IPS-20b (cell line): ENCODE data around the gene KBTBD8.

Source experiments
- H3K27ac ChIP-seq: one replicate; pipeline ENCODE4 v1.5.1; 2013; ENCODE audit warnings: low read length
- H3K27me3 ChIP-seq: 2 replicates; pipeline ENCODE4 v1.6.1; 2013; ENCODE audit warnings: mild to moderate bottlenecking, low read length, inconsistent platforms; ENCODE audit not compliant: insufficient read depth
- H3K36me3 ChIP-seq: 2 replicates; pipeline ENCODE4 v1.6.1; 2013; ENCODE audit warnings: low read depth, mild to moderate bottlenecking, inconsistent platforms, low read length, moderate library complexity; ENCODE audit not compliant: insufficient read depth
- H3K4me1 ChIP-seq: 2 replicates; pipeline ENCODE4 v1.6.1; 2013; ENCODE audit warnings: mild to moderate bottlenecking, control low read depth, inconsistent platforms, low read length, moderate library complexity; ENCODE audit not compliant: insufficient read depth
- H3K4me3 ChIP-seq: 2 replicates; pipeline ENCODE4 v1.5.1; 2013; ENCODE audit warnings: mild to moderate bottlenecking, low read length, inconsistent platforms
- H3K9ac ChIP-seq: 2 replicates; pipeline ENCODE4 v1.6.1; 2013; ENCODE audit warnings: low read depth, mild to moderate bottlenecking, inconsistent platforms, low read length, moderate library complexity
- H3K9me3 ChIP-seq: 2 replicates; pipeline ENCODE4 v1.6.1; 2013; ENCODE audit warnings: mild to moderate bottlenecking, low read depth, low read length, inconsistent platforms; ENCODE audit not compliant: insufficient read depth

KBTBD8 gene

DNA sequence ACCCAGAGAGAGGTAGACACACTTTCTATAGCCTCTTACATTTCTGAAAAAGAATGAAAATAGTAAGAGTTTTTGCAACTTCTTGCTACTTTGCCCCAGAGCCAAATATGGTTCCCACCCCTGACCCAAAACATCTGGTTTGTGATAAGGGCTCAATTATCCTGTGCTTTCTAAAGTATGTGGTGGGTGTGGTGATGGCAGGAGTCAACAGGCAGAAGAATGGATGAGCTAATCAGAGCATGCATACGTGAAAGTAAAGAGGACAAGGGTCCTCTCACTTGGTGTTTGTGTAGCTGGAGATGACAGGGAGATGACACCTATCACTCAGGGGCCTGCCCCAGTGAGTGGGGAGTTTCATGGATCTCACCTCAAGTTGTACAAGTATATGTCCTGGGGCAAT, 19.1 kb downstream of the KBTBD8 start:
- Histone ChIP-seq H3K4me3 (no peak overlapping the region), H3K4me1 (peaks cover 11% of the 10 kb centered on the region), H3K36me3 (no peaks in the 10 kb centered on the region), H3K27ac (no peak overlapping the region), H3K27me3 (no peaks in the 10 kb centered on the region), H3K9me3 (no peaks in the 10 kb centered on the region), H3K9ac (no peak overlapping the region)

GRCh38 chr3:67018105-67018788, 20.1 kb downstream of the KBTBD8 start:
- no peak overlapping the region for H3K9ac ChIP-seq
- no peak overlapping the region for H3K27ac ChIP-seq
- no peaks in the 10 kb centered on the region for H3K9me3 ChIP-seq
- no peaks in the 10 kb centered on the region for H3K36me3 ChIP-seq
- peaks cover 11% of the 10 kb centered on the region for H3K4me1 ChIP-seq
- no peaks in the 10 kb centered on the region for H3K27me3 ChIP-seq
- H3K4me3 ChIP-seq = no peak overlapping the region

GRCh38 chr3:67018789-67019526, 20.9 kb downstream of the KBTBD8 start:
- H3K36me3 ChIP-seq = no peaks in the 10 kb centered on the region
- no peak overlapping the region for H3K4me3 ChIP-seq
- no peak overlapping the region for H3K27ac ChIP-seq
- H3K27me3 ChIP-seq = no peaks in the 10 kb centered on the region
- no peaks in the 10 kb centered on the region for H3K9me3 ChIP-seq
- peaks cover 11% of the 10 kb centered on the region for H3K4me1 ChIP-seq
- no peak overlapping the region for H3K9ac ChIP-seq

DNA sequence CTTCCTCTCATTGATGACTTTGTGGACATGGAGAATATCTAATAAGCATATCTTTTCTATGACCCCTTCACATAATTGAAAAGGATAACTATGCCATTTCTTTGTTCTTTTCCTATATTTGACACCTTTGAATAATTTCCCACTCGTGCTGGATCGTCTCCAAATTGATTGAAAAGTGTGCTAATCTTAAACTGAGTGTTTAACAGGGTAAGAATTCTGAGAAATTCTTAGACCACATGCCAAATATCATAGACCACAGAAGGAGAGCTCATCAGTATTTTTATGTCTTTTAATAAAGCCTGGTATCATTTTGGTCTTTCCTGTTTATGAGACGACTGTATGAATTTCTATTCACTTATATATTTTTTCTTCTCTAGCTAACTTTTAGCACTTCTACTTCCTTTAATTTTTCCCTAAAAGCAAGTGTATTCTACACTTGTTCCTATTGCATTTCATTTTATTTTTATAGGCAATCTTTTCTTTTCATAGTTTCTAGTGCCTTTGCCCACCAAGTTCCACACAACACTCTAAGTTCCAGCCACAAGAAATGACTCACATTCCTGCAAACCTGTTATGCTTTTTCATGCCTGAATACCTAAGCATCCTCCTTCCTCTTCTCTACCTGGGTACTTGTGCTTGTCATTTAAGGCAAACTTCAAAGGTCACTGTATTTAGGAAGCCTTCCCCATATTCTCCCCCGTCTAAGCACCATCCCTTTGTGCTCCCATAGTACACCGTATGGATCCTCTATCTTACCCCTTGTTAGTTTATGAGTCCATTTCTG, 30.1 kb downstream of the KBTBD8 start:
- Histone ChIP-seq H3K4me1 (no peaks in the 10 kb centered on the region), H3K27me3 (no peaks in the 10 kb centered on the region), H3K9me3 (no peaks in the 10 kb centered on the region), H3K9ac (no peak overlapping the region), H3K36me3 (no peaks in the 10 kb centered on the region), H3K4me3 (no peak overlapping the region), H3K27ac (no peak overlapping the region)

GRCh38 chr3:67030785-67031740, 33.0 kb downstream of the KBTBD8 start:
- Histone ChIP-seq H3K27ac (no peak overlapping the region), H3K4me1 (no peaks in the 10 kb centered on the region)

GRCh38 chr3:67031986-67032385, 33.9 kb downstream of the KBTBD8 start:
- no peak overlapping the region for H3K27ac ChIP-seq
- H3K4me1 ChIP-seq = no peaks in the 10 kb centered on the region
- H3K9me3 ChIP-seq = no peaks in the 10 kb centered on the region
- H3K36me3 ChIP-seq = no peaks in the 10 kb centered on the region
- no peak overlapping the region for H3K9ac ChIP-seq
- no peaks in the 10 kb centered on the region for H3K27me3 ChIP-seq
- H3K4me3 ChIP-seq = no peak overlapping the region

More at GRCh38 chr3:67030785-67031740, 33.0 kb downstream of the KBTBD8 start:
- no peaks in the 10 kb centered on the region for H3K9me3 ChIP-seq
- H3K36me3 ChIP-seq = no peaks in the 10 kb centered on the region
- no peaks in the 10 kb centered on the region for H3K27me3 ChIP-seq
- H3K9ac ChIP-seq = no peak overlapping the region
- H3K4me3 ChIP-seq = no peak overlapping the region

DNA sequence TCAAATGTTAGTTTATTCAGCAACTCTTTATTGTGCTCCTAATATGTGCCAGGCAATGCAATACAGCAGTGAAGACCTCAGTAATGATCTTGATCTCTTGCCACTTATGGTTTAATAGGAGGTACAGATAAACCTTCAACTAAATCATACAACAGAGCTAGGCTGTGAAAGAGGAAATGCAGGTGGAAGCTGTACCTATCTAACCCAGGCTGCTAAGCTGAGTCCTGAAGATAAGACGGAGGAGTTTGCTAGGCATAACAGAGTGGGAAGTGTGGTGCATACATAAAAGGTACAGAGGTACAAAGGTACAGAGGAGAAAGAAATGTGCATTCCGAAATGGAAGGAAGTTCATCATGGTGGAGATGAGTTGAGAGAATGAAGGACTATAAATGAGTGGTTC, 35.0 kb downstream of the KBTBD8 start:
- no peaks in the 10 kb centered on the region for H3K27me3 ChIP-seq
- H3K4me1 ChIP-seq = no peaks in the 10 kb centered on the region
- H3K27ac ChIP-seq = no peak overlapping the region
- no peaks in the 10 kb centered on the region for H3K9me3 ChIP-seq
- H3K36me3 ChIP-seq = no peaks in the 10 kb centered on the region
- H3K9ac ChIP-seq = no peak overlapping the region
- no peak overlapping the region for H3K4me3 ChIP-seq

- Histone ChIP-seq H3K36me3 (no peaks in the 10 kb centered on the region), H3K4me1 (no peaks in the 10 kb centered on the region; the same call in 1 of the 2 replicates), H3K9me3 (no peaks in the 10 kb centered on the region), H3K27ac (no peak overlapping the region), H3K27me3 (no peaks in the 10 kb centered on the region), H3K4me3 (no peak overlapping the region), H3K9ac (no peak overlapping the region)
Measured at GRCh38 chr3:67034371-67034770, 36.3 kb downstream of the KBTBD8 start.

GRCh38 chr3:67037615-67038014, 39.5 kb downstream of the KBTBD8 start:
- Histone ChIP-seq H3K27me3 (no peaks in the 10 kb centered on the region), H3K36me3 (no peaks in the 10 kb centered on the region), H3K9ac (no peak overlapping the region), H3K27ac (no peak overlapping the region), H3K9me3 (no peaks in the 10 kb centered on the region), H3K4me1 (no peaks in the 10 kb centered on the region; the same call in 1 of the 2 replicates), H3K4me3 (no peak overlapping the region)

- no peaks in the 10 kb centered on the region for H3K9me3 ChIP-seq
- no peaks in the 10 kb centered on the region for H3K27me3 ChIP-seq
- H3K9ac ChIP-seq = no peak overlapping the region
- no peak overlapping the region for H3K4me3 ChIP-seq
- H3K4me1 ChIP-seq = peaks cover 6% of the 10 kb centered on the region; the same call in 1 of the 2 replicates
- H3K36me3 ChIP-seq = no peaks in the 10 kb centered on the region
- H3K27ac ChIP-seq = no peak overlapping the region
Measured at GRCh38 chr3:67044295-67044694, 46.2 kb downstream of the KBTBD8 start.

DNA sequence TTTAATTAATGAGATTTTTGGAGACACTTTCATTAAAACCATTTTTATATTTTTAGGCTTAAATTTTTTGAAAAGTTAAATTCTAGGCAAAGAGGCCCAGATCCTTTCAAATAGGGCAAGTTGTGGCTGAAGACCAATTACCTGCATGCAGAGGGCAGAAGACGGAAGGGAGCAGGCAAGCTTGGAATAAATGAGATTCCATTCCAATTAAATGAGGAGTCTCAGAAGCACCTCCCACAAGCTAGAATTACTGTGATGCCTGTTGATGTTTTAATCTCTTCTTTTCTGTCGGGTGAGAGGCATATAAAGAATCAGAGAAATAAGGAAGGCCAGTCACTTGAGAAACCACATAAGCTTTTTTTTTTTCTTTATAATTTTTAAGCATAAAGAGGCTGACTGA, 46.8 kb downstream of the KBTBD8 start:
- H3K9ac ChIP-seq = no peak overlapping the region
- peaks cover 6% of the 10 kb centered on the region; the same call in 1 of the 2 replicates for H3K4me1 ChIP-seq
- no peaks in the 10 kb centered on the region for H3K36me3 ChIP-seq
- no peak overlapping the region for H3K27ac ChIP-seq
- no peaks in the 10 kb centered on the region for H3K27me3 ChIP-seq
- H3K4me3 ChIP-seq = no peak overlapping the region
- no peaks in the 10 kb centered on the region for H3K9me3 ChIP-seq
